Body of pancreas (tissue), 4 donors: Measurements from ENCODE around the gene SLC6A9. TPM values are rescaled to one million over a fixed set of nuclear protein-coding genes. Genes with fewer than 3 reads are reported as not detected.

ENCODE experiments used
- ATAC-seq: fragments of 150-250 bp; one replicate; pipeline ENCODE4 v1.9.1; 2016
- DNase-seq, 4 donors: peaks; one replicate each; pipeline ENCODE4 v3.0.0-alpha.2; 2019
- H3K27ac ChIP-seq, 4 donors: fragments of 200-600 bp; sonication (generic); 1 replicate in 3 of 4; 2 replicates in 1 of 4; pipeline versions ENCODE4 v1.5.1 to v1.6.1; 2016 to 2019; ENCODE audit warnings: mild to moderate bottlenecking in 1 of 4, mixed read lengths in 1 of 4, moderate library complexity in 1 of 4
- H3K27me3 ChIP-seq, 2 donors: fragments of 200-600 bp; sonication (generic); one replicate each; pipeline ENCODE4 v1.6.0; 2016; ENCODE audit warnings: mild to moderate bottlenecking in 1 of 2
- H3K36me3 ChIP-seq, 2 donors: fragments of 200-600 bp; sonication (generic); replicated peaks in 1 of 2; 2 replicates each; pipeline ENCODE4 v1.5.1; 2016; ENCODE audit warnings: low read depth in 2 of 2; ENCODE audit not compliant: insufficient read depth in 1 of 2
- H3K4me1 ChIP-seq: fragments of 200-600 bp; sonication (generic); one replicate; pipeline ENCODE4 v1.6.0; 2016
- H3K4me3 ChIP-seq, 2 donors: fragments of 200-600 bp; sonication (generic); 1 replicate in 1 of 2; 2 replicates in 1 of 2; pipeline ENCODE4 v1.5.1; 2016 to 2019
- H3K9me3 ChIP-seq, 3 donors: fragments of 200-600 bp; sonication (generic); 1 replicate in 2 of 3; 2 replicates in 1 of 3; pipeline ENCODE4 v1.5.1; 2016
- CTCF ChIP-seq, 7 experiments: fragments of 450-650 bp in 4 of 7; fragments of 200-600 bp in 3 of 7; sonication (generic) in 3 of 7; IDR thresholded peaks; one replicate each; pipeline ENCODE4 v1.5.1; 2016 to 2019; ENCODE audit warnings: antibody characterized with exemption in 7 of 7
- POLR2A ChIP-seq, 3 donors: fragments of 450-650 bp; IDR thresholded peaks; one replicate each; pipeline ENCODE4 v1.6.1; 2016; ENCODE audit warnings: antibody characterized with exemption in 3 of 3, mild to moderate bottlenecking in 2 of 3
- WGBS, 2 donors: methylation state at CpG; one replicate each; pipeline ENCODE4 v1.1.5; 2017; 5-methylcytosine and 5-hydroxymethylcytosine counted together
- intact Hi-C: fragments of 100-400 bp; cut with DNase I; formaldehyde crosslinking; loops from one replicate; pipeline ENCODE4 v1.15.1; 2023
- total RNA-seq, 2 donors: library from RNA; depleted of rRNA; stranded (reverse); fragments of >200 nt; gene quantifications; one replicate each; pipeline ENCODE4 v1.1.0, GENCODE V29; 2016

The SLC6A9 gene
- total RNA-seq, 2 donors from 2014 or later = 2.3 to 4.6 TPM

- H3K27ac ChIP-seq = peak overlapping the region in 3 of 4 donors; percentile 80 to 91 (median 86)
- peaks cover 46% of the 10 kb centered on the region for H3K4me1 ChIP-seq
- H3K27me3 ChIP-seq = no peaks in the 10 kb centered on the region
- no peak for ATAC-seq
- DNase-seq = peak in 3 of 4 donors; percentile 43 to 47 (median 46)
- intact Hi-C loops = no loop called here
- no peaks in the 10 kb centered on the region for H3K36me3 ChIP-seq
- WGBS, 2 donors = 45 to 48% methylated on average over 6 of the region's 6 CpGs
- TF ChIP-seq POLR2A (IDR thresholded peaks at IDR 0.05) (no peak), CTCF (IDR thresholded peaks at IDR 0.05) (no peak)
- H3K9me3 ChIP-seq = no peaks in the 10 kb centered on the region
- no peak overlapping the region for H3K4me3 ChIP-seq
Measured at GRCh38 chr1:44032170-44032790, 1.0 kb upstream of the SLC6A9 start.

- Histone ChIP-seq H3K4me1 (peaks cover 32% of the 10 kb centered on the region), H3K4me3 (peak overlapping the region; percentile 45 to 72), H3K27ac (peak overlapping the region; percentile 57 to 91 (median 83)), H3K27me3 (no peaks in the 10 kb centered on the region), H3K36me3 (no peaks in the 10 kb centered on the region), H3K9me3 (no peaks in the 10 kb centered on the region)
- ATAC-seq = peak; percentile 20
- intact Hi-C loops = no loop called here
- peak in 3 of 4 donors; percentile 34 to 52 (median 48) for DNase-seq
- WGBS, 2 donors = 0% methylated on average over 64 of the region's 66 CpGs; no CpG with 5 or more reads in 1 of the 2 donors
- TF ChIP-seq POLR2A (IDR thresholded peaks at IDR 0.05) (no peak), CTCF (IDR thresholded peaks at IDR 0.05) (peak in 2 of 7 experiments; percentile 6 to 9)
Measured at GRCh38 chr1:44030605-44031251, 534 bp downstream of the SLC6A9 start.

- ATAC-seq (peak; percentile 84), DNase-seq (peak; percentile 91 to 95 (median 94))
- TF ChIP-seq POLR2A (IDR thresholded peaks at IDR 0.05) (peak; percentile 34 to 51 (median 47)), CTCF (IDR thresholded peaks at IDR 0.05) (no peak)
- Histone ChIP-seq H3K4me1 (peaks cover 26% of the 10 kb centered on the region), H3K27me3 (no peaks in the 10 kb centered on the region), H3K36me3 (no peaks in the 10 kb centered on the region), H3K9me3 (no peaks in the 10 kb centered on the region), H3K4me3 (peak overlapping the region; percentile 45 to 72), H3K27ac (peak overlapping the region; percentile 57 to 91 (median 83))
- 0% methylated on average over 7 to 69 of the region's 75 CpGs for WGBS, 2 donors
- intact Hi-C loops = no loop called here
Measured at GRCh38 chr1:44029911-44030604, 1.2 kb downstream of the SLC6A9 start.

- Histone ChIP-seq H3K4me1 (peaks cover 25% of the 10 kb centered on the region), H3K9me3 (no peaks in the 10 kb centered on the region), H3K27me3 (no peaks in the 10 kb centered on the region), H3K27ac (peak overlapping the region; percentile 57 to 91 (median 83)), H3K4me3 (peak overlapping the region in 1 of 2 donors; percentile 45), H3K36me3 (no peaks in the 10 kb centered on the region)
- TF ChIP-seq CTCF (IDR thresholded peaks at IDR 0.05) (peak in 1 of 7 experiments; percentile 6), POLR2A (IDR thresholded peaks at IDR 0.05) (no peak)
- peak in 2 of 4 donors; percentile 33 to 49 for DNase-seq
- intact Hi-C loops = no loop called here
- 16 to 18% methylated on average over 17 of the region's 17 CpGs for WGBS, 2 donors
- peak; percentile 10 for ATAC-seq
Measured at GRCh38 chr1:44029260-44029910, 1.9 kb downstream of the SLC6A9 start.
